Kidney (tissue), 14 donors: ENCODE data around the gene CAMK1D. TPM values are rescaled to one million over a fixed set of nuclear protein-coding genes. Genes with fewer than 3 reads are reported as not detected.
A peak's percentile ranks its signal among the peaks of the same experiment; 100 is the strongest.

Source experiments
- DNase-seq, 5 donors: peaks; one replicate each; pipeline ENCODE4 v3.0.0-alpha.2; 2013 to 2020
- FAIRE-seq: peaks from 2 replicates; lab custom pipeline; 2012; peaks lifted over from hg19 to GRCh38; lab: Jason Lieb, UNC
- H3K27ac ChIP-seq, 2 donors: one replicate each; pipeline ENCODE4 v1.7.0; 2013; ENCODE audit warnings: low read depth in 2 of 2, low read length in 2 of 2, inconsistent platforms in 1 of 2
- H3K27me3 ChIP-seq: one replicate; pipeline ENCODE4 v1.7.1; 2013; ENCODE audit warnings: low read length, inconsistent platforms; ENCODE audit not compliant: control insufficient read depth, insufficient read depth
- H3K36me3 ChIP-seq, 3 donors: one replicate each; pipeline versions ENCODE4 v1.7.0 to v1.7.1; 2013; ENCODE audit warnings: low read length in 3 of 3, control low read depth in 1 of 3, inconsistent platforms in 1 of 3; ENCODE audit not compliant: insufficient read depth in 3 of 3, control insufficient read depth in 2 of 3
- H3K4me1 ChIP-seq, 3 donors: one replicate each; pipeline versions ENCODE4 v1.7.0 to v1.7.1; 2013; ENCODE audit warnings: low read length in 3 of 3, inconsistent platforms in 1 of 3, low read depth in 1 of 3; ENCODE audit not compliant: control insufficient read depth in 2 of 3, insufficient read depth in 2 of 3
- H3K4me3 ChIP-seq, 3 donors: one replicate each; pipeline versions ENCODE4 v1.7.0 to v1.8.1; 2013; ENCODE audit warnings: low read length in 3 of 3, control low read depth in 1 of 3, inconsistent platforms in 1 of 3
- H3K9ac ChIP-seq, 3 donors: one replicate each; pipeline versions ENCODE4 v1.7.0 to v1.7.1; 2013; ENCODE audit warnings: low read length in 3 of 3, control low read depth in 1 of 3, inconsistent platforms in 1 of 3
- H3K9me3 ChIP-seq, 3 donors: one replicate each; pipeline versions ENCODE4 v1.7.0 to v1.7.1; 2013; ENCODE audit warnings: low read length in 3 of 3, control low read depth in 1 of 3, inconsistent platforms in 1 of 3; ENCODE audit not compliant: control insufficient read depth in 2 of 3, insufficient read depth in 1 of 3
- intact Hi-C: fragments of 100-400 bp; cut with DNase I; formaldehyde crosslinking; loops from one replicate; pipeline ENCODE4 v1.11.1; 2022
- polyA plus RNA-seq: library from polyadenylated mRNA; stranded (reverse); fragments of 350-450 nt; fragmentation: Illumina TruSeq; extraction: RNeasy Lipid Tissue Mini Kit (QIAGEN cat#74804); gene quantifications from one replicate; pipeline ENCODE4 v1.2.3, GENCODE V29; 2014; ENCODE audit warnings: low read depth, low replicate concordance; ENCODE audit not compliant: insufficient read depth
- total RNA-seq: library from RNA; stranded (reverse); fragmentation: NEBNext Ultra II Directional; extraction: Animal tissue kit (Norgen Biotek cat#: 25700); gene quantifications from one replicate; pipeline ENCODE4 v1.2.1, GENCODE V29; 2021
- TF ChIP-seq, protein P1 (sequence below): IDR thresholded peaks from 3 replicates; pipeline ENCODE4 v1.5.1; 2012; ENCODE audit warnings: mild to moderate bottlenecking, moderate library complexity, borderline replicate concordance; ENCODE audit not compliant: insufficient read depth; ENCODE audit errors: extremely low read depth
- donor health status: control.
- donor health status: control.
- donor health status: control.
- donor health status: control.
- donor health status: control.
- donor health status: DM: yes; HTN: yes; CAD: no.
- donor health status: Normal renal cell carcinoma (clear cell type).

Gene CAMK1D
- total and polyA plus RNA-seq, 2 donors from 2014 or later = 1.1 to 13.7 TPM

DNA sequence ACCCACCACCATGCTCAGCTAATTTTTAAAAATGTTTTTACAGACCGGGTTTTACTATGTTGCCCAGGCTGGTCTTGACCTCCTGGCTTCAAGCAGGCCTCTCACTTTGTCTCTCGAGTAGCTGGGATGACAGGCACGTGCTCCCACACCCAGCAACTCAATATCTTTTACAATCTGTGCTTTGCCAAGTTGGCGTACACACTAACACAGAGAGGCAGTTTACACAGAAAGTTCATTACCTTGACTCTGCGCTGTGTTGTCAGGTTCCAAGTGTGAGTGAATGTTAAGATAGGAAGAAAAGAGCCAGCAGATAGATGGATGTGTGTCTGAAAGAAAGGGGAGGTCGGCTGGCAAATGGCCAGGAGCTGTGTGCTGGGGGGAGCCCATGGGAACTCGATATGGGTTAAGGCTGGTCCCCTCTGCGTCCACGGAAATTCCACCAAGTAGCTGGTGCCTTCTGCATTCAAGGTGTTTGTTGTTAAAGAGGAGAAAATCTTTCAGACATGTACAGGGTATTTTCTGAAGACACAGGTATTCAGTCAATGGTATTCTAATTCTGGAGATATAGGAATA lies 299.8 kb downstream of the CAMK1D start:
- Histone ChIP-seq H3K9me3 (peaks cover 0 to 2% (median 0%) of the 10 kb centered on the region in 3 donors), H3K4me1 (no peaks in the 10 kb centered on the region), H3K36me3 (no peaks in the 10 kb centered on the region), H3K9ac (no peak overlapping the region), H3K27ac (no peak overlapping the region), H3K27me3 (no peaks in the 10 kb centered on the region), H3K4me3 (no peak overlapping the region)
- TF ChIP-seq, protein P1, sequence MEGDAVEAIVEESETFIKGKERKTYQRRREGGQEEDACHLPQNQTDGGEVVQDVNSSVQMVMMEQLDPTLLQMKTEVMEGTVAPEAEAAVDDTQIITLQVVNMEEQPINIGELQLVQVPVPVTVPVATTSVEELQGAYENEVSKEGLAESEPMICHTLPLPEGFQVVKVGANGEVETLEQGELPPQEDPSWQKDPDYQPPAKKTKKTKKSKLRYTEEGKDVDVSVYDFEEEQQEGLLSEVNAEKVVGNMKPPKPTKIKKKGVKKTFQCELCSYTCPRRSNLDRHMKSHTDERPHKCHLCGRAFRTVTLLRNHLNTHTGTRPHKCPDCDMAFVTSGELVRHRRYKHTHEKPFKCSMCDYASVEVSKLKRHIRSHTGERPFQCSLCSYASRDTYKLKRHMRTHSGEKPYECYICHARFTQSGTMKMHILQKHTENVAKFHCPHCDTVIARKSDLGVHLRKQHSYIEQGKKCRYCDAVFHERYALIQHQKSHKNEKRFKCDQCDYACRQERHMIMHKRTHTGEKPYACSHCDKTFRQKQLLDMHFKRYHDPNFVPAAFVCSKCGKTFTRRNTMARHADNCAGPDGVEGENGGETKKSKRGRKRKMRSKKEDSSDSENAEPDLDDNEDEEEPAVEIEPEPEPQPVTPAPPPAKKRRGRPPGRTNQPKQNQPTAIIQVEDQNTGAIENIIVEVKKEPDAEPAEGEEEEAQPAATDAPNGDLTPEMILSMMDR = no peak
- intact Hi-C loops = no loop called here
- DNase-seq = peak in 2 of 5 donors; percentile 39 to 53
- FAIRE-seq = no peak

DNA sequence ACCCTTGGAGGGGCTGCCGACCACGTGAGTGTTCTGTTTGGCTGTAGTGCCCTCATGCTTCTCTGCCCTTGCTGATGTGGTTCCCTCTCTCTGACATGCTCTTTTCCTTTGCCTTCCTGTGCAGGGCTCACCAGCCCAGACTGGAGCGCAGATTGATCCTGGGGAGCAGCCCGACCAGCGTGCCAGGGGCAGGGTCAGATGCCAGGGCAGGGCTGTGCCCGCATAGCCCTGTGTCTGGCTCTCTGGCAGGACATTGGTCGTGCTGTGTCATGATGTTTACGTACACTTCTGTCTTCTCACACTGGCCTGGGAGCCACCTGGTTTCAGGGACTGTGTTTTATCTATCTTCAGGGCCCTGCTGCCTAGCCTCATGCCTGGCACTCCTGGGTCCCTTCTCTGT lies 300.8 kb downstream of the CAMK1D start:
- FAIRE-seq (no peak), DNase-seq (no peak)
- intact Hi-C loops = no loop called here
- no peak overlapping the region for H3K9ac ChIP-seq
- no peaks in the 10 kb centered on the region for H3K36me3 ChIP-seq
- peaks cover 0 to 2% (median 0%) of the 10 kb centered on the region in 3 donors for H3K9me3 ChIP-seq
- H3K27ac ChIP-seq = no peak overlapping the region
- no peaks in the 10 kb centered on the region for H3K4me1 ChIP-seq
- no peaks in the 10 kb centered on the region for H3K27me3 ChIP-seq
- H3K4me3 ChIP-seq = no peak overlapping the region
- TF ChIP-seq, protein P1 = no peak

DNA sequence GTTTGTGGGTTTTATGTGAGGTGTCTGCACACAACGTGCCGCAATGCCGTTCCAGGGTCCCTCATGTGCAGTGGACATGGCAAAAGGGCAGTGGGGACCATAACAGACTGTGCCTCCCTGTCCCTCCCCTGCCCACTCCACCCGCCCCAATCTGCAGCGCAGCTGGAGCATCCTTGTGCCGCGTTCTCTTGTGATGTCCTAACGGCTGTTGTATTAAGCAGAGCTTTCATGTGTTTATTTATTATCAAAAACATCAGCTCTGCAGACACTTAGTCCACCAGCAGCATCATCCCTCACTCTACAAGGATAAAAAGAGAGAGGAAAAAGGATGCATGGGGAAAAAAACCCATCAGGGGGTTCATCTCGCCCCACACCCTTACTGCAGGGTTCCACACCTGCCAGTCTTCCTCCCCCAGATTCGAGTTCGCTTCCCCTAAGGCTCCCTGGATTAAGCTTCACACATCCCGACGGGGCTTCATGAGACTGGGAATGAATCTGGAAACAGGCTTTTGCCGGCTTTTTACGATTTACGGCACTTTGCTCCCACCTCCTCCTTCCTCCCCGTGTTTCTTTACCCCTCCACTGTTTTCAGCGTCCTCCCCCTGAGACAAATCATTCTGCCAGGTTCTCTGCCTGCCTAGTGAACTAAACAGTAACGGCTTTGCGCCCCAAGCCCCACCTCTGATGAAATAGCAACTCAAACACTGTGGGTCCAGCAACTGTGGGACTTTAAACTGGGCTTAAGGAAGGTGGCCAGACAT lies 301.4 kb downstream of the CAMK1D start:
- peak in 2 of 5 donors; percentile 56 to 57 for DNase-seq
- H3K27ac ChIP-seq = no peak overlapping the region
- H3K9ac ChIP-seq = no peak overlapping the region
- peaks cover 0 to 2% (median 0%) of the 10 kb centered on the region in 3 donors for H3K9me3 ChIP-seq
- intact Hi-C loops = no loop called here
- H3K4me1 ChIP-seq = no peaks in the 10 kb centered on the region
- H3K27me3 ChIP-seq = no peaks in the 10 kb centered on the region
- H3K4me3 ChIP-seq = no peak overlapping the region
- no peak for FAIRE-seq
- TF ChIP-seq, protein P1 = no peak
- H3K36me3 ChIP-seq = no peaks in the 10 kb centered on the region
